ENCODE measurements around the gene RASGEF1C. TPM values are rescaled to one million over a fixed set of nuclear protein-coding genes. Genes with fewer than 3 reads are reported as not detected.

RASGEF1C gene
- total and polyA plus RNA-seq, 2 of the 13 experiments (the other 11 are each of a cell fraction or from before 2014, with no cell fraction given), result not detected

- 0 out of 2 replicates have a peak, but pooled peaks have one; percentile 51 for TF ChIP-seq ZBTB49 (CRISPR knock-in tag; IDR thresholded peaks at IDR 0.05; ENCODE audit: borderline replicate concordance)
- peak; percentile 89; the same call in 1 of the 2 replicates for TF ChIP-seq ZNF550 (CRISPR knock-in tag; IDR thresholded peaks at IDR 0.05; ENCODE audit: borderline replicate concordance)
- peak; percentile 97 for TF ChIP-seq ZSCAN31 (CRISPR knock-in tag; IDR thresholded peaks at IDR 0.05; ENCODE audit: low read depth)
- no peak for TF ChIP-seq ZBTB3 (CRISPR knock-in tag; IDR thresholded peaks at IDR 0.05; ENCODE audit: borderline replicate concordance, low read depth)
- TF ChIP-seq RARA (CRISPR knock-in tag; IDR thresholded peaks at IDR 0.05), result peak; percentile 67; the same call in 1 of the 2 replicates
- TF ChIP-seq MYPOP (CRISPR knock-in tag; IDR thresholded peaks at IDR 0.05), result no peak; the same call in 1 of the 2 replicates
- TF ChIP-seq, protein P1, sequence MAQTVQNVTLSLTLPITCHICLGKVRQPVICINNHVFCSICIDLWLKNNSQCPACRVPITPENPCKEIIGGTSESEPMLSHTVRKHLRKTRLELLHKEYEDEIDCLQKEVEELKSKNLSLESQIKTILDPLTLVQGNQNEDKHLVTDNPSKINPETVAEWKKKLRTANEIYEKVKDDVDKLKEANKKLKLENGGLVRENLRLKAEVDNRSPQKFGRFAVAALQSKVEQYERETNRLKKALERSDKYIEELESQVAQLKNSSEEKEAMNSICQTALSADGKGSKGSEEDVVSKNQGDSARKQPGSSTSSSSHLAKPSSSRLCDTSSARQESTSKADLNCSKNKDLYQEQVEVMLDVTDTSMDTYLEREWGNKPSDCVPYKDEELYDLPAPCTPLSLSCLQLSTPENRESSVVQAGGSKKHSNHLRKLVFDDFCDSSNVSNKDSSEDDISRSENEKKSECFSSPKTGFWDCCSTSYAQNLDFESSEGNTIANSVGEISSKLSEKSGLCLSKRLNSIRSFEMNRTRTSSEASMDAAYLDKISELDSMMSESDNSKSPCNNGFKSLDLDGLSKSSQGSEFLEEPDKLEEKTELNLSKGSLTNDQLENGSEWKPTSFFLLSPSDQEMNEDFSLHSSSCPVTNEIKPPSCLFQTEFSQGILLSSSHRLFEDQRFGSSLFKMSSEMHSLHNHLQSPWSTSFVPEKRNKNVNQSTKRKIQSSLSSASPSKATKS (CRISPR knock-in tag; IDR thresholded peaks at IDR 0.05), result no peak
- TF ChIP-seq CBX1 (IDR thresholded peaks at IDR 0.05; ENCODE audit: low read depth), result peak; percentile 88
- TF ChIP-seq NFKBIZ (CRISPR knock-in tag; IDR thresholded peaks at IDR 0.05), result peak; percentile 96; the same call in 1 of the 2 replicates
- TF ChIP-seq, protein P2, sequence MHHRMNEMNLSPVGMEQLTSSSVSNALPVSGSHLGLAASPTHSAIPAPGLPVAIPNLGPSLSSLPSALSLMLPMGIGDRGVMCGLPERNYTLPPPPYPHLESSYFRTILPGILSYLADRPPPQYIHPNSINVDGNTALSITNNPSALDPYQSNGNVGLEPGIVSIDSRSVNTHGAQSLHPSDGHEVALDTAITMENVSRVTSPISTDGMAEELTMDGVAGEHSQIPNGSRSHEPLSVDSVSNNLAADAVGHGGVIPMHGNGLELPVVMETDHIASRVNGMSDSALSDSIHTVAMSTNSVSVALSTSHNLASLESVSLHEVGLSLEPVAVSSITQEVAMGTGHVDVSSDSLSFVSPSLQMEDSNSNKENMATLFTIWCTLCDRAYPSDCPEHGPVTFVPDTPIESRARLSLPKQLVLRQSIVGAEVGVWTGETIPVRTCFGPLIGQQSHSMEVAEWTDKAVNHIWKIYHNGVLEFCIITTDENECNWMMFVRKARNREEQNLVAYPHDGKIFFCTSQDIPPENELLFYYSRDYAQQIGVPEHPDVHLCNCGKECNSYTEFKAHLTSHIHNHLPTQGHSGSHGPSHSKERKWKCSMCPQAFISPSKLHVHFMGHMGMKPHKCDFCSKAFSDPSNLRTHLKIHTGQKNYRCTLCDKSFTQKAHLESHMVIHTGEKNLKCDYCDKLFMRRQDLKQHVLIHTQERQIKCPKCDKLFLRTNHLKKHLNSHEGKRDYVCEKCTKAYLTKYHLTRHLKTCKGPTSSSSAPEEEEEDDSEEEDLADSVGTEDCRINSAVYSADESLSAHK (CRISPR knock-in tag; IDR thresholded peaks at IDR 0.05; ENCODE audit: borderline replicate concordance), result no peak
- TF ChIP-seq RXRA (CRISPR knock-in tag; IDR thresholded peaks at IDR 0.05), result no peak; the same call in 1 of the 2 replicates
- TF ChIP-seq NRL (CRISPR knock-in tag; IDR thresholded peaks at IDR 0.05; ENCODE audit: borderline replicate concordance), result peak; percentile 97; the same call in 1 of the 2 replicates
- peak; percentile 98 for TF ChIP-seq REXO4 (CRISPR knock-in tag; IDR thresholded peaks at IDR 0.05; ENCODE audit: borderline replicate concordance)
- TF ChIP-seq ZNF274 (CRISPR knock-in tag; IDR thresholded peaks at IDR 0.05), result peak; percentile 99
- TF ChIP-seq ZNF788 (CRISPR knock-in tag; IDR thresholded peaks at IDR 0.05; ENCODE audit: borderline replicate concordance), result peak; percentile 95
- peak; percentile 93 for TF ChIP-seq TARDBP (CRISPR knock-in tag; IDR thresholded peaks at IDR 0.05)
- TF ChIP-seq REL (CRISPR knock-in tag; conservative IDR thresholded peaks at IDR 0.05), result peak; percentile 83
- no peak; the same call in 1 of the 2 replicates for TF ChIP-seq ZNF333 (CRISPR knock-in tag; IDR thresholded peaks at IDR 0.05; ENCODE audit: borderline replicate concordance)
- 0 out of 2 replicates have a peak, but pooled peaks have one; percentile 32 for TF ChIP-seq ZNF839 (CRISPR knock-in tag; IDR thresholded peaks at IDR 0.05; ENCODE audit: borderline replicate concordance)
- TF ChIP-seq ZNF891 (CRISPR knock-in tag; IDR thresholded peaks at IDR 0.05), result peak; percentile 99; the same call in 1 of the 2 replicates
- TF ChIP-seq ZNF160 (CRISPR knock-in tag; IDR thresholded peaks at IDR 0.05), result peak; percentile 96; the same call in 1 of the 2 replicates
Measured at GRCh38 chr5:180071531-180072255, 137.3 kb downstream of the RASGEF1C start, which contains the start of gene RNF130 (continued).
